PC-9 (cell line): ENCODE results near the gene NLN. TPM values are rescaled to one million over a fixed set of nuclear protein-coding genes. Genes with fewer than 3 reads are reported as not detected.

ENCODE experiments used
- BruUV-seq: library from RNA; stranded (reverse); fragments of 400-500 nt; replicated peaks from 2 replicates; lab custom pipeline; 2021; lab: Mats Ljungman, UMichigan
- CTCF ChIA-PET: fragments of 300-600 bp; sonication (Branson Sonifier 250); formaldehyde crosslinking; loops from one replicate; lab custom pipeline; 2022; ENCODE audit warnings: antibody characterized with exemption; lab: Charles Lee
- POLR2A ChIA-PET: fragments of 300-600 bp; sonication (Branson Sonifier 250); formaldehyde crosslinking; loops from one replicate; lab custom pipeline; 2022; ENCODE audit warnings: antibody characterized with exemption; ENCODE audit not compliant: unreplicated experiment; lab: Charles Lee
- DNase-seq, 2 experiments: peaks; one replicate each; pipeline versions ENCODE4 v3.0.0 to v3.0.0-alpha.2; 2015 to 2022; ENCODE audit warnings: mixed read lengths in 1 of 2
- H2AFZ ChIP-seq: fragments of 200-600 bp; sonication (generic); 2 replicates; pipeline ENCODE4 v1.8.1; 2017; ENCODE audit warnings: antibody characterized with exemption
- H3F3A ChIP-seq: fragments of 200-600 bp; sonication (generic); 2 replicates; pipeline ENCODE4 v1.8.1; 2017; ENCODE audit warnings: antibody characterized with exemption, mild to moderate bottlenecking, low read depth; ENCODE audit not compliant: insufficient read depth
- H3K27ac ChIP-seq: fragments of 200-600 bp; sonication (generic); 2 replicates; pipeline ENCODE4 v1.6.1; 2016; ENCODE audit warnings: mixed run types
- H3K27me3 ChIP-seq: fragments of 200-600 bp; sonication (generic); 2 replicates; pipeline ENCODE4 v1.6.1; 2016; ENCODE audit warnings: low read depth, mixed run types; ENCODE audit not compliant: insufficient read depth
- H3K36me3 ChIP-seq: fragments of 200-600 bp; sonication (generic); 2 replicates; pipeline ENCODE4 v1.6.1; 2016; ENCODE audit warnings: low read depth, mixed run types
- H3K4me1 ChIP-seq: fragments of 200-600 bp; sonication (generic); replicated peaks from 2 replicates; pipeline ENCODE4 v1.6.1; 2016; ENCODE audit warnings: mixed run types; ENCODE audit not compliant: insufficient read depth
- H3K4me2 ChIP-seq: fragments of 200-600 bp; sonication (generic); 2 replicates; pipeline ENCODE4 v1.6.1; 2017; ENCODE audit warnings: mixed run types
- H3K4me3 ChIP-seq: fragments of 200-600 bp; sonication (generic); 2 replicates; pipeline ENCODE4 v1.6.1; 2016; ENCODE audit warnings: mixed run types
- H3K79me2 ChIP-seq: fragments of 200-600 bp; sonication (generic); 2 replicates; pipeline ENCODE4 v1.6.1; 2017; ENCODE audit warnings: low read depth, mixed run types
- H3K9me2 ChIP-seq: fragments of 200-600 bp; sonication (generic); 2 replicates; pipeline ENCODE4 v1.8.1; 2017; ENCODE audit warnings: mild to moderate bottlenecking; ENCODE audit not compliant: insufficient read depth
- H3K9me3 ChIP-seq: fragments of 200-600 bp; sonication (generic); 2 replicates; pipeline ENCODE4 v1.8.1; 2016; ENCODE audit warnings: low read depth; ENCODE audit not compliant: insufficient read depth
- H4K20me1 ChIP-seq: fragments of 200-600 bp; sonication (generic); 2 replicates; pipeline ENCODE4 v1.8.1; 2017; ENCODE audit not compliant: insufficient read depth
- CTCF ChIP-seq: fragments of 200-600 bp; sonication (generic); conservative IDR thresholded peaks from 2 replicates; pipeline ENCODE4 v1.6.1; 2017; ENCODE audit warnings: mixed run types, antibody characterized with exemption, mild to moderate bottlenecking, moderate library complexity
- EZH2 ChIP-seq: fragments of 200-600 bp; sonication (generic); IDR thresholded peaks from 2 replicates; pipeline ENCODE4 v1.8.0; 2017; ENCODE audit warnings: antibody characterized with exemption, low read depth
- intact Hi-C: fragments of 100-400 bp; cut with micrococcal nuclease; formaldehyde crosslinking; loops from one replicate; pipeline ENCODE4 v1.10.0; 2022; ENCODE audit not compliant: unreplicated experiment
- total RNA-seq: library from RNA; stranded (reverse); gene quantifications from 2 replicates; pipeline ENCODE4 v1.2.3, GENCODE V29; 2021

The NLN gene
- total RNA-seq, 1 experiment from 2014 or later: 56.7 TPM

DNA sequence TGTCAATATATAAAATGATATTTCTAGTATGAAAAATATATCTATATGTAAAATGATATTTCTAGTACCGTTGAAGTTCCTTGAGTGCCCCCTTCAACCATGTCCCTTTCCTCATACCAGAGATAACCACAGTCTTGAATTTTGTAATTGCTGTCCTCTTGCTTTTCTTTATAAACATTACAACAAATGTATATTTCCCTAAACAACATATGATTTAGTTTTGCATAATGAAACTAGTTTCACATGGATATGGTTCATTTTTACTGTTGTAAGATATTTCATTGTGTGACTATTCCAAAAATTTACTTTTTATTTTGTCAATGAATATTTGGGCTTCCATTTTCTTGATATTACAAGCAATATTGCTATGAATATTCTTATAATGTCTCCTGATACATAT is 14.0 kb downstream of the NLN start:
- Histone ChIP-seq H3K9me3 (no peaks in the 10 kb centered on the region), H3F3A (no peaks in the 10 kb centered on the region), H3K9me2 (no peaks in the 10 kb centered on the region), H3K4me1 (no peaks in the 10 kb centered on the region), H2AFZ (no peak overlapping the region), H3K79me2 (peaks cover 40% of the 10 kb centered on the region), H3K27me3 (no peaks in the 10 kb centered on the region), H3K27ac (no peak overlapping the region), H3K36me3 (0 out of 2 replicates have a peak, but pooled peaks cover 1% of the 10 kb centered on the region), H4K20me1 (no peaks in the 10 kb centered on the region), H3K4me3 (no peak overlapping the region), H3K4me2 (no peak overlapping the region)
- no TSS peak for BruUV-seq
- POLR2A ChIA-PET: no interaction called here
- TF ChIP-seq CTCF (no peak), EZH2 (no peak)
- no peak for DNase-seq
- CTCF ChIA-PET: no interaction called here
- intact Hi-C loops: no loop called here

DNA sequence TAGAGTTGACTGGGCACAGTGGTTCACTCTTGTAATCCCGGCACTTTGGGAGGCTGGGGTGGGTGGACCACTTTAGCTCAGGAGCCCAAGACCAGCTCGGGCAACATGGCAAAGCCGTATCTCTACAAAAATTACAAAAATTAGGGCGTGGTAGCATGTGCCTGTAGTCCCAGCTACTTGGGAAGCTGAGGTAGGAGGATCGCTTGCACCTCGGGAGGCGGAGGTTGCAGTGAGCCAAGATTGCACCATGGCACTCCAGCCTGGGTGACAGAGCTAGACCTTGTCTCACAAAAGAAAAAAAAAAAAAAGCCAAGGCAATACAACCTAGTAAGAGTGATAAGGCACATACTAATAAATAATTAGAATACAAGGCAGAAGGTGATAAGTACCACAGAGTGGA is 15.8 kb downstream of the NLN start:
- H4K20me1 ChIP-seq: no peaks in the 10 kb centered on the region
- H3K4me3 ChIP-seq: no peak overlapping the region
- H3K36me3 ChIP-seq: peaks cover 7% of the 10 kb centered on the region; the same call in 1 of the 2 replicates
- BruUV-seq: no TSS peak
- H2AFZ ChIP-seq: no peak overlapping the region
- intact Hi-C loops: no loop called here
- no peaks in the 10 kb centered on the region for H3K9me2 ChIP-seq
- H3K79me2 ChIP-seq: peaks cover 35% of the 10 kb centered on the region
- no peaks in the 10 kb centered on the region for H3K9me3 ChIP-seq
- no peaks in the 10 kb centered on the region for H3K27me3 ChIP-seq
- no peak for TF ChIP-seq CTCF
- TF ChIP-seq EZH2: no peak
- CTCF ChIA-PET: no interaction called here
- H3K4me2 ChIP-seq: no peak overlapping the region
- H3K4me1 ChIP-seq: peaks cover 3% of the 10 kb centered on the region
- DNase-seq: no peak
- no peaks in the 10 kb centered on the region for H3F3A ChIP-seq
- POLR2A ChIA-PET: no interaction called here
- H3K27ac ChIP-seq: no peak overlapping the region

DNA sequence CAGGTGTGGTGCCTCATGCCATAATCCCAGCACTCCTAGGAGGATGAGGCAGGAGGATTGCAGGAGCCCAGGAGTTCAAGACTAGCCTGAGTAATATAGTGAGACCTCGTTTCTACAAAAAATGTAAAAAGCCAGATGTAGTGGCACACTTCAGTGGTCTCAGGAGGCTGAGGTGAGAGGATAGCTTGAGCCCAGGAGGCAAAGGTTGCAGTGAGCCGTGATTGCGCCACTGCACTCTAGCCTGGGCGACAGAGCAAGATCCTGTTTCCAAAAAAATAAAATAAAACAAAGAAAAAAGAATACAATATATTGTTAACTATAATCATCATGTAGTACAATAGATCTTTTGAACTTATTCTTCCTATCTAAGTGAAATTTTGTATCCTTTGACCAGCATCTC is 16.3 kb downstream of the NLN start:
- ChIA-PET CTCF (no interaction called here), POLR2A (no interaction called here)
- no peak overlapping the region for H3K4me3 ChIP-seq
- H3K9me3 ChIP-seq: no peaks in the 10 kb centered on the region
- H3K36me3 ChIP-seq: peaks cover 7% of the 10 kb centered on the region; the same call in 1 of the 2 replicates
- no peak overlapping the region for H3K27ac ChIP-seq
- H2AFZ ChIP-seq: no peak overlapping the region
- no peak overlapping the region for H3K4me2 ChIP-seq
- DNase-seq: no peak
- H3K27me3 ChIP-seq: no peaks in the 10 kb centered on the region
- no peak for TF ChIP-seq CTCF
- TF ChIP-seq EZH2: no peak
- peaks cover 5% of the 10 kb centered on the region for H3K4me1 ChIP-seq
- BruUV-seq: no TSS peak
- peaks cover 40% of the 10 kb centered on the region for H3K79me2 ChIP-seq
- H4K20me1 ChIP-seq: no peaks in the 10 kb centered on the region
- intact Hi-C loops: no loop called here
- no peaks in the 10 kb centered on the region for H3F3A ChIP-seq
- no peaks in the 10 kb centered on the region for H3K9me2 ChIP-seq
